Measurements from ENCODE around the gene RHOBTB3. TPM values are rescaled to one million over a fixed set of nuclear protein-coding genes. Genes with fewer than 3 reads are reported as not detected.
A peak's percentile ranks its signal among the peaks of the same experiment; 100 is the strongest.

RHOBTB3 gene
- total RNA-seq, 3 donors from 2014 or later: 82.8 to 205 (median 109) TPM

- no peak for TF ChIP-seq POLR2AphosphoS5 (IDR thresholded peaks at IDR 0.05)
- no peak for TF ChIP-seq POLR2A (IDR thresholded peaks at IDR 0.05)
- TF ChIP-seq CTCF (IDR thresholded peaks at IDR 0.05): no peak
- H3K4me1 ChIP-seq: no peaks in the 10 kb centered on the region
- no peak for DNase-seq (ENCODE audit: low spot score in 2 of 2)
- no peaks in the 10 kb centered on the region for H3K27me3 ChIP-seq
- no peaks in the 10 kb centered on the region for H3K36me3 ChIP-seq
- intact Hi-C loops (cut with DNase I; ENCODE audit: low total_unique reads): no loop called here
- H3K4me3 ChIP-seq: no peak overlapping the region
- H3K9me3 ChIP-seq: no peaks in the 10 kb centered on the region
- peak overlapping the region in 1 of 2 donors; percentile 26 for H3K27ac ChIP-seq
These were observed 28.5 kb downstream of the RHOBTB3 start for GRCh38 chr5:95759634-95760033.

GRCh38 chr5:95760273-95761191, 29.4 kb downstream of the RHOBTB3 start:
- Histone ChIP-seq H3K9me3 (no peaks in the 10 kb centered on the region), H3K36me3 (no peaks in the 10 kb centered on the region), H3K4me3 (peak overlapping the region in 2 of 3 donors; percentile 4 to 7), H3K27me3 (no peaks in the 10 kb centered on the region), H3K27ac (peak overlapping the region; percentile 19 to 26), H3K4me1 (no peaks in the 10 kb centered on the region)
- no peak for TF ChIP-seq POLR2A (IDR thresholded peaks at IDR 0.05)
- no peak for TF ChIP-seq POLR2AphosphoS5 (IDR thresholded peaks at IDR 0.05)
- no peak for TF ChIP-seq CTCF (IDR thresholded peaks at IDR 0.05)
- DNase-seq (ENCODE audit: low spot score in 2 of 2): no peak
- intact Hi-C loops (cut with DNase I; ENCODE audit: low total_unique reads): no loop called here

GRCh38 chr5:95761771-95762651, 30.9 kb downstream of the RHOBTB3 start:
- no peak overlapping the region for H3K27ac ChIP-seq
- H3K4me1 ChIP-seq: no peaks in the 10 kb centered on the region
- intact Hi-C loops (cut with DNase I; ENCODE audit: low total_unique reads): no loop called here
- H3K4me3 ChIP-seq: no peak overlapping the region
- DNase-seq (ENCODE audit: low spot score in 2 of 2): no peak
- H3K36me3 ChIP-seq: no peaks in the 10 kb centered on the region
- H3K27me3 ChIP-seq: no peaks in the 10 kb centered on the region
- H3K9me3 ChIP-seq: no peaks in the 10 kb centered on the region
- TF ChIP-seq CTCF (IDR thresholded peaks at IDR 0.05) (no peak), POLR2A (IDR thresholded peaks at IDR 0.05) (no peak), POLR2AphosphoS5 (IDR thresholded peaks at IDR 0.05) (no peak)

- Histone ChIP-seq H3K4me1 (no peaks in the 10 kb centered on the region), H3K36me3 (no peaks in the 10 kb centered on the region), H3K27me3 (no peaks in the 10 kb centered on the region), H3K9me3 (no peaks in the 10 kb centered on the region), H3K27ac (no peak overlapping the region), H3K4me3 (no peak overlapping the region)
- DNase-seq (ENCODE audit: low spot score in 2 of 2): no peak
- no peak for TF ChIP-seq CTCF (IDR thresholded peaks at IDR 0.05)
- intact Hi-C loops (cut with DNase I; ENCODE audit: low total_unique reads): no loop called here
These were observed 31.5 kb downstream of the RHOBTB3 start for GRCh38 chr5:95762652-95763041.

GRCh38 chr5:95763941-95764340, 32.8 kb downstream of the RHOBTB3 start:
- no peaks in the 10 kb centered on the region for H3K4me1 ChIP-seq
- H3K27ac ChIP-seq: no peak overlapping the region
- no peaks in the 10 kb centered on the region for H3K27me3 ChIP-seq
- no peak for DNase-seq (ENCODE audit: low spot score in 2 of 2)
- TF ChIP-seq POLR2AphosphoS5 (IDR thresholded peaks at IDR 0.05) (no peak), POLR2A (IDR thresholded peaks at IDR 0.05) (no peak), CTCF (IDR thresholded peaks at IDR 0.05) (no peak)
- intact Hi-C loops (cut with DNase I; ENCODE audit: low total_unique reads): no loop called here
- H3K9me3 ChIP-seq: no peaks in the 10 kb centered on the region
- H3K36me3 ChIP-seq: no peaks in the 10 kb centered on the region
- no peak overlapping the region for H3K4me3 ChIP-seq

Data from breast epithelium (tissue), 4 donors.